Naive B cell (primary cell): ENCODE measurements around the gene TP53I11. TPM values are rescaled to one million over a fixed set of nuclear protein-coding genes. Genes with fewer than 3 reads are reported as not detected.
A peak's percentile ranks its signal among the peaks of the same experiment; 100 is the strongest.

Experiments
- ATAC-seq, 2 donors: fragments of 150-1000 bp; cut with Tn5 transposase; 2 replicates each; pipeline ENCODE4 v1.10.0; 2021; ENCODE audit warnings: low read depth in 2 of 2, mild to moderate bottlenecking in 2 of 2, moderate library complexity in 2 of 2
- DNase-seq: peaks from one replicate; pipeline ENCODE4 v3.0.0; 2022
- H3K27ac Mint-ChIP-seq, 6 donors: one replicate each; pipeline ENCODE4 v1.8.0; 2020 to 2022; ENCODE audit warnings: mild to moderate bottlenecking in 6 of 6, mixed read lengths in 6 of 6, moderate library complexity in 5 of 6, inconsistent platforms in 2 of 6
- H3K27me3 Mint-ChIP-seq, 3 donors: one replicate each; pipeline ENCODE4 v1.8.0; 2021 to 2022; ENCODE audit warnings: mixed read lengths in 3 of 3, mild to moderate bottlenecking in 1 of 3
- H3K36me3 Mint-ChIP-seq, 2 donors: one replicate each; pipeline ENCODE4 v1.8.0; 2020 to 2022; ENCODE audit warnings: mixed read lengths in 2 of 2, inconsistent platforms in 1 of 2, mild to moderate bottlenecking in 1 of 2
- H3K4me1 Mint-ChIP-seq, 3 donors: one replicate each; pipeline ENCODE4 v1.8.0; 2020 to 2022; ENCODE audit warnings: mixed read lengths in 3 of 3, inconsistent platforms in 1 of 3, mild to moderate bottlenecking in 1 of 3, moderate library complexity in 1 of 3
- H3K4me3 Mint-ChIP-seq, 8 donors: one replicate each; pipeline ENCODE4 v1.8.0; 2020 to 2022; ENCODE audit warnings: mild to moderate bottlenecking in 8 of 8, mixed read lengths in 8 of 8, moderate library complexity in 8 of 8, inconsistent platforms in 2 of 8
- H3K9me3 Mint-ChIP-seq, 7 donors: one replicate each; pipeline ENCODE4 v1.8.0; 2020 to 2022; ENCODE audit warnings: mixed read lengths in 7 of 7, mild to moderate bottlenecking in 5 of 7, inconsistent platforms in 2 of 7, moderate library complexity in 1 of 7
- polyA plus RNA-seq, 6 donors: library from polyadenylated mRNA; unstranded; fragments of 300-500 nt; fragmentation: Illumina TruSeq; gene quantifications; one replicate each; pipeline ENCODE4 v1.2.3, GENCODE V29; 2021; ENCODE audit warnings: low read depth in 6 of 6

TP53I11 gene
- polyA plus RNA-seq, 6 donors from 2014 or later: 29.7 to 68.5 (median 39.4) TPM

DNA sequence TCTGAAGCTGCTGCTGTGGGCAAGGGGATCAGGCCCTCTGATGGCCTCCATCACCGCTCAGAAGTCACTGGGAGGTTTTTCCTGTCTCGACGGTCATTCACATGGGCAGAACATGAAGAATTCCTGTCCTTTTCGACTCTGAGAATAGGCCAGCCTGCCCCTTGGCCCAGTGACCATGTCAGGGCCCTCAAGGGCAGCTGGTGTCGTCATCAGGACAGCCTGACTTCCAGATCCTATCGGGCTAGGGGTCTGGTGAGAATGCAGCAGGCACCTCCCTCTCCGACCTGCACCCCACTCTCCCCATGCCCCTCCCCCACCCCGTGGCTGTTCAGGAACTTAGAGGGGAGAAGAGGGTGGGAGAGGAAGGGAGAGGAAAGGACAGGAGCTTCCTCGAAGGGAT, 3.6 kb downstream of the TP53I11 start:
- Mint-ChIP-seq H3K27me3 (no peaks in the 10 kb centered on the region), H3K36me3 (no peaks in the 10 kb centered on the region), H3K9me3 (no peaks in the 10 kb centered on the region), H3K4me1 (peaks cover 66 to 83% (median 80%) of the 10 kb centered on the region in 3 donors), H3K27ac (peak overlapping the region in 2 of 6 donors; percentile 52 to 82), H3K4me3 (peak overlapping the region in 4 of 8 donors; percentile 22 to 88 (median 45))
- ATAC-seq (no peak), DNase-seq (no peak)

DNA sequence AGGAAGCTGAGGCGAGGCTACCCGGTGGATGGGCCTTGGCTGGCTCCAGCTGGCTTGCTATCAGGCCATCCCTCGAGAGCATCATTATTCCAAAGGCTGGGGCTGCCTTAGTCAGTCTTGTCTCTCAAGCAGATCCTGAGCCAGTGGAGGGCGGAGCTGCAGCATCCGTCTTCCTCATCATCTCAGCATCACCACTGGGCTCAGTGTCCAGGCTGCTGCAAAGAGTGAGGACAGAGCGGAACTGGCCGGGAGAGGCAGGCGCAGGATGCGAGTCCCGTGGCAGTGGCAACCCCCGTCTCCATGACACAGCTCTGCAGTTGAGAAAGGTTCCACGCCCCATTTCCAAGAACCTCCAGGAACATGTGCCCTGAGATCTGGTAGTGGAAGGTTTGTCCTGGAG, 4.4 kb downstream of the TP53I11 start:
- Mint-ChIP-seq H3K27me3 (no peaks in the 10 kb centered on the region), H3K9me3 (no peaks in the 10 kb centered on the region), H3K4me1 (peaks cover 69 to 83% (median 81%) of the 10 kb centered on the region in 3 donors), H3K36me3 (no peaks in the 10 kb centered on the region), H3K4me3 (peak overlapping the region in 5 of 8 donors; percentile 25 to 88 (median 51)), H3K27ac (peak overlapping the region in 3 of 6 donors; percentile 74 to 85 (median 82))
- DNase-seq (no peak), ATAC-seq (no peak)

DNA sequence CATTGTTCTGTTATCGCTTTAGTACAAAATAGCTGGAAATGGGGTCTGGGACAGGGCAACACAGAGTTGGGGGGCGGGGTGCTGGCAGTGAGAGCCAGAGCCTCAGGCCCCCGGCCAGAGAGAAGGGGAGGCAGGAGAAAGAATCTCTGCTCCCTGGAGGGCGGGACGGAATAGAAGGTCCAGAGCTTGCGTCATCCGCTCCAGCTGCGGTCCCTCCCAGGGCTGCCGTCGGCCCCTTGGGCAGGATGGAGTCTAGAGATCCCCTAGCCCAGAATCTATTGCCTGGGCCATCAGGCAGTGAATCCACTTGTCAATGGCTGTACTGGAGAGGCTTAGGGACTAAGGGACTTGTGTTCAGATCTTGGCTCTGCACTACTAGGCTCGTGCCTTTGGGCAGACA, 5.0 kb downstream of the TP53I11 start:
- H3K4me3 Mint-ChIP-seq: peak overlapping the region in 3 of 8 donors; percentile 62 to 88 (median 65)
- no peaks in the 10 kb centered on the region for H3K9me3 Mint-ChIP-seq
- no peaks in the 10 kb centered on the region for H3K36me3 Mint-ChIP-seq
- DNase-seq: no peak
- H3K27ac Mint-ChIP-seq: peak overlapping the region in 5 of 6 donors; percentile 39 to 85 (median 78)
- H3K4me1 Mint-ChIP-seq: peaks cover 73 to 87% (median 85%) of the 10 kb centered on the region in 3 donors
- no peak for ATAC-seq
- no peaks in the 10 kb centered on the region for H3K27me3 Mint-ChIP-seq

DNA sequence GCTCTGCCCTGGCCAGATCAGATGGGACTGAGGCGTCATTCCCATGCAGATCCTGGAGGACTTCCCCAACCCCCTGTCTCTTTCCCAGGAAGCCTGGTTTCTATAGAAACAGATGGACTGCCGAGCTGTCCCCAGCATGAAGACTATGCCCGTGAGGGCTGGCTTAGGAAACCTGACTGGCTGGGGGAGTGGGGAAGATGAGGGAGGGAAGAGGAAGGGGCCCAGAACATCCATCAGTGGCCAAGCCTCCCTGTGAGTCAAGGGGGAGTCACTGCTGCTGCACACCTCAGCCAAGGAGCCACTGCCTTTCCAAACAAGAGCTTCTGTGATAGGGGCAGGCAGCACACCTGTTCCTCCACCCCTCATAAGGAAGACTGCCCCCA, 5.8 kb downstream of the TP53I11 start:
- peak overlapping the region in 5 of 8 donors; percentile 41 to 88 (median 81) for H3K4me3 Mint-ChIP-seq

DNA sequence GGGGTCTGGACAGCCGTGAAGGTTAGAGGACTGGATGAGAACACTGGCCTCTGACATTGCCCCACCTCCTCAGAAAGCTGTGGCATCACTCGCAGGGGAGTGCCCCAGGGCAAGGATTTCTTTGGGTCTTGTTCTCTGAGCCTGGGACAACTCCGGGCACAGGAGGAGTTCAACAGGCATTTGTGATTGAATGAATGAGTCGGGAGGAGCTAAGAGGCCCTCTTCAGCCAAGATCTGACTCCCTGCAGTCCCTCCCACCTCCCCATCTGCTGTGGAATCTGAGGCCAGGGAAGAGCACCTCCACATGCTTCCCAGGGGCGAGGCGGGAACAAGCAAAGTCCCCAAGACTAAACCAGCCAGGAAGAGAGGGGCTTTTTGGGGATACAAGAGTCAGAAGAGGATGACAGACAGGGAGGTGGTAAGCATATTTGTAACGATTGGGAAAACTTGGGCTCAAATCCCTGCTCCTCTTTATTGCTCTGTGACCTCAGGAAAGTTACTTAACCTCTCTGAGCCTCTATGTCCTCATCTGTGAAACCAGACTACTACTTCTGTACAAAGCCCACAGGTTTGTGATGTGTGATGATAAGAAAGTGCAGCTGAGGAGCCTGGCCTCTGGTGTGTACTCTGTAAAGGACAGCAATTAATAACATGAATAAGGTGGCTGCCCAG, 6.4 kb downstream of the TP53I11 start:
- Mint-ChIP-seq H3K4me1 (peaks cover 84 to 100% (median 98%) of the 10 kb centered on the region in 3 donors), H3K4me3 (peak overlapping the region in 7 of 8 donors; percentile 29 to 85 (median 81)), H3K27ac (peak overlapping the region in 5 of 6 donors; percentile 9 to 97 (median 82)), H3K9me3 (no peaks in the 10 kb centered on the region), H3K27me3 (no peaks in the 10 kb centered on the region), H3K36me3 (no peaks in the 10 kb centered on the region)
- ATAC-seq (no peak), DNase-seq (no peak)

More for the DNA sequence above, 5.8 kb downstream of the TP53I11 start:
- ATAC-seq: no peak
- H3K27me3 Mint-ChIP-seq: no peaks in the 10 kb centered on the region
- peaks cover 80 to 95% (median 93%) of the 10 kb centered on the region in 3 donors for H3K4me1 Mint-ChIP-seq
- H3K9me3 Mint-ChIP-seq: no peaks in the 10 kb centered on the region
- no peak for DNase-seq
- H3K27ac Mint-ChIP-seq: peak overlapping the region in 4 of 6 donors; percentile 47 to 97 (median 75)
- H3K36me3 Mint-ChIP-seq: no peaks in the 10 kb centered on the region

DNA sequence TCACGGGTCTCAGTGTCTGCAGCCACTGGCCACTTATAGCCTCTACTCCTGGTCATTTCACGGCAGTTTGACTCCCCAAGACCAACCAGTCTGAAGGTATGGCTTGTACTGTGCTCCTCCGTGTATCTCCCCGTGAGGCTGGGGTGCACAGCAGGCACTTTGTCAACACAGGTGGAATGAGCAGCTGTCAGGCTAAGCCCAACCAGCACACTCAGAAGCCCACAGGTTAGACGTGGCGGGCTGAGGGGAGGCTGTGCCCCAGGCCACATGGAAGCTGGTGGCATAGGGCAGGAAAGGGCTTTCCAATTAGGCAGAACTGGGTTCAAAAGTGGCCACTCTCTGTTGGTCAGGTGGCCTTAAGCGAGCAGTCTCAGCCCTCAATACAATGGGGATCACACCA, 7.0 kb downstream of the TP53I11 start:
- DNase-seq (no peak), ATAC-seq (peak; percentile 20 to 21)
- H3K36me3 Mint-ChIP-seq: no peaks in the 10 kb centered on the region
- H3K27ac Mint-ChIP-seq: peak overlapping the region; percentile 9 to 97 (median 88)
- peak overlapping the region; percentile 56 to 94 (median 84) for H3K4me3 Mint-ChIP-seq
- no peaks in the 10 kb centered on the region for H3K9me3 Mint-ChIP-seq
- peaks cover 79 to 100% (median 94%) of the 10 kb centered on the region in 3 donors for H3K4me1 Mint-ChIP-seq
- H3K27me3 Mint-ChIP-seq: no peaks in the 10 kb centered on the region

DNA sequence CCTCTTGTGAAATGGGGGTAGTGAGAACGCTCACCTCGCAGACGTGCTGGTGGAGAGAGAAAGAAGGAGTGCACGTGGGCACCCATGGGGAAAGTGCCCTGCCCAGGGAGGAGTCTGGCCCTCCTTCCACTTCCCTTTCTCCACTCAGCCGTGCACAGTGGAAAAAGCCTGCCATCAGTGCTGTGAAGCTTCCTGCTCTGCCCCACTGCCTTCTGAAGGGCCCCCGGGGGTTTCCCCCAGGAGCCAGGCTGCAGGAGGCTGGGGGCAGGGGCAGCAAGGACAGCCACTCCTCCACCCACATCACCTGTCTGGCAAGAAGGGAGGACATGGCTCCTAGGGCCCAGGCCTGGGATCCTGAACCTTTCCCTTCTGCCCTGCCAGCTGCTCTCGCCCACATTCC, 7.6 kb downstream of the TP53I11 start:
- Mint-ChIP-seq H3K4me3 (peak overlapping the region; percentile 56 to 94 (median 84)), H3K27ac (peak overlapping the region; percentile 82 to 97 (median 94))

DNA sequence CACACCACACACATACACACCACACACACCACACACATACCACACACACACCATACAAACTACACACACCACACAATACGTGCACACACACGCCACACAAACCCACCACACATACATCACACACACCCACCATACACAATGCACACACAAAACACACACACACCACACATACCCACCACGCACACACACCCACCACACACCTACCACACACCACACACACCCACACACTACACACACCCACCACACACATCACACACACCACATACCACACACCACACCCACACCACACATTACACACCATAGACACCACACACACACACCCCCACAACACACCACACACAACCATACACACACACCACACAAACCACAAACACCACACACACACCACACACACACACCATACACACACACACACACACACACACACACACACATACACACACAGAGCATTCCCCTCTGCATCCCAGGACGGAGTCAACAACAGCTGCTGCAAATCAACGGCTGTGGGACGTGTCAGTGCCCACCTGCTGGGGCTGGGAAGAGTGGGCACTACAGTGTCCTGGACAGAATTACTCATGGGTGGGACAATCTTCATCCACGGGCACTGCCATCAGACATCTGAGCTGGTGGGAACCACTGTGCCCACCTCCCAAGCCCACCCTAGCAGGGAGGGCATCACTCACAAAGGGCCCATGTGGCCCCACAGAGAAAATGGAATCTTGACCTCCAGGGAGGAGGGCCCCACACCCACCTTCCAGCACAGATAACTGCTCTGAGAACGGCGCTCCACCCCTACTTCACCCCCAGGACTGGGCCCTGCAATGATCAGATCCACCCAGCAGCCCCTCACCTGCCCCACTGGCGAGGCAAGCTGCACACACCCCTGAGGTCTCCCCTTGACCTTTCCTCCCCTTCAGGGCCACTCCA, 8.4 kb downstream of the TP53I11 start:
- H3K9me3 Mint-ChIP-seq: no peaks in the 10 kb centered on the region
- ATAC-seq (no peak), DNase-seq (no peak)
- no peaks in the 10 kb centered on the region for H3K36me3 Mint-ChIP-seq
- peak overlapping the region; percentile 56 to 94 (median 84) for H3K4me3 Mint-ChIP-seq
- H3K27me3 Mint-ChIP-seq: no peaks in the 10 kb centered on the region
- peaks cover 69 to 93% (median 80%) of the 10 kb centered on the region in 3 donors for H3K4me1 Mint-ChIP-seq
- H3K27ac Mint-ChIP-seq: peak overlapping the region; percentile 82 to 99 (median 94)

More for the DNA sequence above, 7.6 kb downstream of the TP53I11 start:
- ATAC-seq (peak; percentile 97), DNase-seq (peak; percentile 85)
- H3K4me1 Mint-ChIP-seq: peaks cover 73 to 100% (median 89%) of the 10 kb centered on the region in 3 donors
- H3K9me3 Mint-ChIP-seq: no peaks in the 10 kb centered on the region
- no peaks in the 10 kb centered on the region for H3K27me3 Mint-ChIP-seq
- no peaks in the 10 kb centered on the region for H3K36me3 Mint-ChIP-seq

DNA sequence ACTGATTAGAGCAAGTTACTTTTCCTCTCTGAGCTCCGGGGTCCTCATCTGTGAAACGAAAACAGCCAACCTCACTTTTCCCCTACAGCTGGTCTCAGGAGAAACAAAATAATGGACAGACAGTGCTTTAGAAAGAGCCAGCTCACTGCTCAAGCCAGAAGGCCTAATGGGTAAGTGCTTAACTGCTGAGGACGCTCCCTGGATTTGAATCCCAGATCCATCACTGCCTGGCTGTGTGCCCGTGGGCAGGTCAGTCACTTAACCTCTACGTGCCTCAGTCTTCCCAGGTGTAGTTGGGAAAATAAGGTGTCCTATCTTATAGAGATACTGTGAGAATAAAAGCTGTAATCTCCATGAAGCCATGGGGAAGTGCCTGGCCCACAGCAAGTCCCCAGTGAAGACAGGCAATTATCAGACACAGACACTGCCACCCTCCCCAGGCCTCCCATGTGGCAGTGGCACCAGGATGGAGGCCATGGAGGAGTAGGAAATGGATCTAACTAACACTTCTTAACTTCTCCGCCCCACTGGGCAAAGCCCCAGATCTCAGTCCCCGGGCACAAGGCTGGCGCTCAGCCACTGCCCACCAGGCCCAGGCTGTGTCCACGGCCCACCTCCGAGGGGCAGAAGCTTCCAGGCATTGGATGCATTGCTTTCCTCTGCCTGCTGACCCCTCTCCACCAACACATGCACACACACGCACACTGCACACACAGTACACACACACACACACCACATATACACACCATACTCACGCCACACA, 9.2 kb downstream of the TP53I11 start:
- H3K4me3 Mint-ChIP-seq: peak overlapping the region in 6 of 8 donors; percentile 9 to 94 (median 77)
- no peaks in the 10 kb centered on the region for H3K36me3 Mint-ChIP-seq
- no peaks in the 10 kb centered on the region for H3K9me3 Mint-ChIP-seq
- no peaks in the 10 kb centered on the region for H3K27me3 Mint-ChIP-seq
- peak overlapping the region; percentile 55 to 94 (median 86) for H3K27ac Mint-ChIP-seq
- H3K4me1 Mint-ChIP-seq: peaks cover 64 to 89% (median 73%) of the 10 kb centered on the region in 3 donors
- DNase-seq (no peak), ATAC-seq (no peak)

DNA sequence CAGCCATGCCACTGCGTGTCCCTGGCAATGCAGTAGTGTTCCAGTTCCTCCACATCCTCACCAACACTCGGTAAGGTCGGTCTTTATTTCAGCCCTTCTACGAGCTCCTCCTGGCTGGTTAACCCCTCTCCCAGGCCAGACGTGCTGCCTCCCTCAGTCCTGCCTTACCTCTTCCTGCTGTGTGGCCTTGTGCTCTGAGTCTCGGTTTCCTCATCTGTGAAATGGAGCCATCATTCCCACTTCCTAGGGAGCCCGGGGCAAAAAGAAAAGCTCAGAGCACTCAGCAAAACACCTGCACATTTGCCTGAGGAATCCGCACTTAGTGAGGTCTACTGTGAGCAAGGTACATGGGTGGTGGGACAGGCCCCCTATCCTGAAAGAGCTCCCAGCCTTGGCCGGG, 9.8 kb downstream of the TP53I11 start:
- Mint-ChIP-seq H3K27ac (peak overlapping the region in 3 of 6 donors; percentile 74 to 92 (median 80)), H3K4me1 (peaks cover 61 to 84% (median 69%) of the 10 kb centered on the region in 3 donors), H3K27me3 (no peaks in the 10 kb centered on the region), H3K36me3 (no peaks in the 10 kb centered on the region), H3K4me3 (peak overlapping the region in 2 of 8 donors; percentile 30 to 55), H3K9me3 (no peaks in the 10 kb centered on the region)
- no peak for DNase-seq
- ATAC-seq: no peak

DNA sequence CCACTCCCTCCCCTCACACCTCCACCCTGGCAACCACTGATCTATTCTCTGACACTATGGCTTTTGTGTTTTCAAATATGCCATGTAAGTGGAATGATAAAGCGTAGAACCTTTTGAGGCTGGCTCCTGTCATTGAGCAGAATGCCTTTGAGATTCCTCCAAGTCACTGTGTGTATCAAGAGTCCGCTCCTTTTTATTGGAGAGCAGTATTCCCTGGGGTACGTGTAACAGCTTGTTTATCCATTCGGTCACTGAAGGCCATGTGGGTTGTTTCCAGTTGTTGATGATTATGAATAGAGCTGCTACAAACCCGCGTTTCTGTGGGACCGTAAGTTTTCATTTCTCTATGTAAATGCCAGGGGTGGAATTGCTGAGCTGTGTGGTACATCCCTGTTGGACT, 10.3 kb downstream of the TP53I11 start:
- Mint-ChIP-seq H3K4me1 (peaks cover 60 to 79% (median 65%) of the 10 kb centered on the region in 3 donors), H3K27me3 (no peaks in the 10 kb centered on the region), H3K36me3 (no peaks in the 10 kb centered on the region), H3K4me3 (no peak overlapping the region), H3K27ac (peak overlapping the region in 5 of 6 donors; percentile 21 to 80 (median 63)), H3K9me3 (no peaks in the 10 kb centered on the region)
- ATAC-seq (no peak), DNase-seq (no peak)

DNA sequence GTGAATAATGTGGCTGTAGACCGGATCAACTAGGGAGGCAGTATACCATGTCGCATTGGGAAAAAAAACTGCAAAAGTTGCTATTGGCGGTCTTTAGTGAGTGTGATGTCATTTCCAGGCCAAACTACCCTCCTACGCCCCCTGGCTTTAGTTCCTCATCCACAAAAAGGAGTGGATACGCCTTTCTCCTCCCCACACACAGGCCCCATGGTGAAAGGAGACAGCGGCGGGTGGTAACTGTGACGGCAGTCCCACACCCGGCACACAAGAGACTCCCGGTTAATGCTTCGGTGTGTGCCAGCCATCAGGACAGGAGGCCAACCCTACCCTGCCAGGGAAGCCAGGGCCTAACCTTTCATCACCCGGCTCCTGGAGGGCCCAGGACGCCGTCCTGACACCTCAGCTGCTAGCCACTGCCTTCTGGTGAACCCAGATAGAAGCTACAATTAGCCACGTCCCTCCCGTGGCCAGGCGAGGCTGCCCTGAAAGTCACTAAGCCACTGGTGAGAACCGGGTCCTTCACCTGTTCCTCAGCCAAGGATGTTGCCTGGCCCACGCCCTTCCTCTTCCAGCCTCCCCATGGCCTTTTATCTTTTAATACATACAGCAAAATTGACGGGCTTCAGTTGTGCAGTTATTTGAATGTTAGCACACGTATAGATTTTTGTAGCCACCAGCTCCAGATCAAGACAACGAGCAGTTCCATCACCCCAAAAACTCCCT, 10.8 kb downstream of the TP53I11 start:
- H3K27ac Mint-ChIP-seq: peak overlapping the region; percentile 19 to 91 (median 78)
- H3K4me3 Mint-ChIP-seq: peak overlapping the region in 4 of 8 donors; percentile 12 to 66 (median 41)
- ATAC-seq (no peak), DNase-seq (no peak)
- no peaks in the 10 kb centered on the region for H3K36me3 Mint-ChIP-seq
- peaks cover 54 to 74% (median 59%) of the 10 kb centered on the region in 3 donors for H3K4me1 Mint-ChIP-seq
- no peaks in the 10 kb centered on the region for H3K9me3 Mint-ChIP-seq
- no peaks in the 10 kb centered on the region for H3K27me3 Mint-ChIP-seq
